Peyer's patch (tissue), 4 donors: ENCODE results near the gene SYNE1. TPM values are rescaled to one million over a fixed set of nuclear protein-coding genes. Genes with fewer than 3 reads are reported as not detected.

Source experiments
- DNase-seq, 3 donors: peaks; one replicate each; pipeline ENCODE4 v3.0.0-alpha.2; 2017 to 2019
- H3K27ac ChIP-seq, 4 donors: fragments of 200-600 bp; sonication (generic); one replicate each; pipeline ENCODE4 v1.5.1; 2016 to 2019
- H3K27me3 ChIP-seq, 2 donors: fragments of 200-600 bp; sonication (generic); one replicate each; pipeline ENCODE4 v1.5.1; 2019
- H3K36me3 ChIP-seq, 3 donors: fragments of 200-600 bp; sonication (generic); one replicate each; pipeline ENCODE4 v1.5.1; 2016 to 2019
- H3K4me1 ChIP-seq, 4 donors: fragments of 200-600 bp; sonication (generic); one replicate each; pipeline ENCODE4 v1.5.1; 2016 to 2019
- H3K4me3 ChIP-seq, 4 donors: fragments of 200-600 bp; sonication (generic); 1 replicate in 3 of 4; 2 replicates in 1 of 4; pipeline ENCODE4 v1.5.1; 2016 to 2019; ENCODE audit warnings: mild to moderate bottlenecking in 1 of 4
- H3K9me3 ChIP-seq, 4 donors: fragments of 200-600 bp; sonication (generic); one replicate each; pipeline ENCODE4 v1.5.1; 2016 to 2019; ENCODE audit warnings: mild to moderate bottlenecking in 1 of 4
- CTCF ChIP-seq, 6 experiments: fragments of 450-650 bp in 4 of 6; fragments of 200-600 bp in 2 of 6; sonication (generic) in 1 of 6; IDR thresholded peaks; one replicate each; pipeline ENCODE4 v1.5.1; 2017 to 2019; ENCODE audit warnings: antibody characterized with exemption in 6 of 6, mild to moderate bottlenecking in 3 of 6, moderate library complexity in 1 of 6
- POLR2A ChIP-seq, 2 donors: fragments of 450-650 bp; IDR thresholded peaks; one replicate each; pipeline ENCODE4 v1.5.1; 2017; ENCODE audit warnings: antibody characterized with exemption in 2 of 2, mild to moderate bottlenecking in 2 of 2, moderate library complexity in 2 of 2
- total RNA-seq, 4 donors: library from RNA; depleted of rRNA; stranded (reverse); fragments of >200 nt; gene quantifications; one replicate each; pipeline ENCODE4 v1.1.0, GENCODE V29; 2016

The SYNE1 gene
- total RNA-seq, 4 donors from 2014 or later = 23.1 to 245 (median 34.8) TPM

GRCh38 chr6:152160346-152160745, 476.8 kb downstream of the SYNE1 start:
- no peak overlapping the region for H3K4me3 ChIP-seq
- H3K9me3 ChIP-seq = no peaks in the 10 kb centered on the region
- H3K27me3 ChIP-seq = no peaks in the 10 kb centered on the region
- no peak overlapping the region for H3K27ac ChIP-seq
- TF ChIP-seq CTCF (IDR thresholded peaks at IDR 0.05) (no peak), POLR2A (IDR thresholded peaks at IDR 0.05) (no peak)
- no peaks in the 10 kb centered on the region for H3K4me1 ChIP-seq
- no peak for DNase-seq
- peaks cover 0 to 17% (median 0%) of the 10 kb centered on the region in 3 donors for H3K36me3 ChIP-seq

GRCh38 chr6:152155792-152156191, 481.4 kb downstream of the SYNE1 start:
- no peak for DNase-seq
- peaks cover 0 to 35% (median 0%) of the 10 kb centered on the region in 3 donors for H3K36me3 ChIP-seq
- H3K27ac ChIP-seq = no peak overlapping the region
- H3K4me3 ChIP-seq = no peak overlapping the region
- no peaks in the 10 kb centered on the region for H3K9me3 ChIP-seq
- no peak for TF ChIP-seq POLR2A (IDR thresholded peaks at IDR 0.05)
- TF ChIP-seq CTCF (IDR thresholded peaks at IDR 0.05) = no peak
- no peaks in the 10 kb centered on the region for H3K27me3 ChIP-seq
- no peaks in the 10 kb centered on the region for H3K4me1 ChIP-seq

DNA sequence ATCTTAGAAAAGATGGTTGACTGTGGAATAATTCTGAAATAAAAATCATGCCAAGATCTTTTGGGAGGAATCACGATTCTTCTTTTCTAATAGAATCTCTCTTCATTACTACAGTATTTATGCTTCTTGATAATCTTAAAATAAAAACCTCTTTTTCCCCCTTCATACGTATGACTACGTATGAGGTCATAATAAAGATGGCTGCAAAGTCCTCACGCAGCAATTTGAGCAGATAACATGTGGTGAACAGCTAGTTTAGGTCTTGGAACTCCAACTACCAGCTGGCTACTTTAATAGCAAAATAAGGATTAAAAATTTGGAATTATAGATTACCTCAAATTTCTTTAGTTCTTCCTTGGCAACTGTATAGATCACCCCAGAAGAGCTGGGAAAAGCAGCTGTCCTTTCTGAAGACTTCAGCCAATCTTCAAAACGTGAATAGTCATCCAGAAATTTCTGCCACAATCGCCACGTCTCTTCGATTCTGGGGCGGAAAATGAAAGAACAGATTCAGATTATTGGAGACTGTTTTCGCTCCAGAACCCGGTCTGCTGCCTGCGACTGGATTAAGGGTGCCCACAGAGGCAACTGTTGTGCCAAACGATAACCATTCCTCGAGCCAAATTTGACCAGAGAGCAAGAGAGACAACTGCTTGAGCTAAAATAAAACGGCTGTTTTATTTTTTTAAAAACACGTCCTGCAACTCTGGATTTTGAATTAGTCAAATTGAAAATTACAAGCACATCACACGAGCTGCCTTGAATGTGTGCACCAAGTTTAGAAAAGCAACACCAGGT, 482.4 kb downstream of the SYNE1 start:
- H3K4me3 ChIP-seq = no peak overlapping the region
- H3K4me1 ChIP-seq = no peaks in the 10 kb centered on the region
- DNase-seq = no peak
- H3K27ac ChIP-seq = no peak overlapping the region
- peaks cover 0 to 45% (median 0%) of the 10 kb centered on the region in 3 donors for H3K36me3 ChIP-seq
- TF ChIP-seq POLR2A (IDR thresholded peaks at IDR 0.05) (no peak), CTCF (IDR thresholded peaks at IDR 0.05) (no peak)
- H3K9me3 ChIP-seq = no peaks in the 10 kb centered on the region
- no peaks in the 10 kb centered on the region for H3K27me3 ChIP-seq

- Histone ChIP-seq H3K36me3 (peaks cover 0 to 69% (median 0%) of the 10 kb centered on the region in 3 donors), H3K27me3 (no peaks in the 10 kb centered on the region), H3K4me3 (no peak overlapping the region), H3K4me1 (no peaks in the 10 kb centered on the region), H3K27ac (no peak overlapping the region), H3K9me3 (no peaks in the 10 kb centered on the region)
- TF ChIP-seq POLR2A (IDR thresholded peaks at IDR 0.05) (no peak), CTCF (IDR thresholded peaks at IDR 0.05) (no peak)
- DNase-seq = no peak
Observed at GRCh38 chr6:152151920-152152319, 485.2 kb downstream of the SYNE1 start.

- Histone ChIP-seq H3K4me3 (no peak overlapping the region), H3K27ac (no peak overlapping the region), H3K4me1 (no peaks in the 10 kb centered on the region), H3K27me3 (no peaks in the 10 kb centered on the region), H3K36me3 (peaks cover 0 to 69% (median 0%) of the 10 kb centered on the region in 3 donors), H3K9me3 (no peaks in the 10 kb centered on the region)
- no peak for DNase-seq
- no peak for TF ChIP-seq POLR2A (IDR thresholded peaks at IDR 0.05)
- TF ChIP-seq CTCF (IDR thresholded peaks at IDR 0.05) = no peak
Observed at GRCh38 chr6:152150196-152150595, 487.0 kb downstream of the SYNE1 start.
